Right atrium auricular region (tissue), 2 donors: ENCODE measurements around the gene MRPL41. TPM values are rescaled to one million over a fixed set of nuclear protein-coding genes. Genes with fewer than 3 reads are reported as not detected.

Experiments
- DNase-seq: peaks from one replicate; pipeline ENCODE4 v3.0.0-alpha.2; 2019; ENCODE audit warnings: low spot score
- H3K27ac ChIP-seq, 2 donors: fragments of 200-600 bp; sonication (generic); 1 replicate in 1 of 2; 2 replicates in 1 of 2; pipeline ENCODE4 v1.5.1; 2016 to 2019
- H3K27me3 ChIP-seq, 2 donors: fragments of 200-600 bp; sonication (generic); one replicate each; pipeline versions ENCODE4 v1.5.1 to v1.6.0; 2017 to 2019
- H3K36me3 ChIP-seq: fragments of 200-600 bp; sonication (generic); one replicate; pipeline ENCODE4 v1.5.1; 2016
- H3K4me1 ChIP-seq, 2 donors: fragments of 200-600 bp; sonication (generic); one replicate each; pipeline versions ENCODE4 v1.5.1 to v1.6.0; 2017 to 2019
- H3K4me3 ChIP-seq, 2 donors: fragments of 200-600 bp; sonication (generic); 1 replicate in 1 of 2; 2 replicates in 1 of 2; pipeline ENCODE4 v1.5.1; 2017 to 2019; ENCODE audit warnings: mild to moderate bottlenecking in 1 of 2, moderate library complexity in 1 of 2
- H3K9me3 ChIP-seq, 2 donors: fragments of 200-600 bp; sonication (generic); one replicate each; pipeline ENCODE4 v1.5.1; 2019
- total RNA-seq, 2 donors: library from RNA; depleted of rRNA; stranded (reverse); fragments of >200 nt; gene quantifications; one replicate each; pipeline ENCODE4 v1.1.0, GENCODE V29; 2016
- TF ChIP-seq, protein P1 (sequence below), 2 donors: fragments of 200-600 bp; sonication (generic); IDR thresholded peaks; one replicate each; pipeline ENCODE4 v1.5.1; 2019; ENCODE audit warnings: antibody characterized with exemption in 2 of 2

MRPL41 gene
- total RNA-seq, 2 donors from 2014 or later: 172 to 238 TPM

GRCh38 chr9:137582286-137582860 lies 30.7 kb downstream of the MRPL41 start:
- Histone ChIP-seq H3K27ac (no peak overlapping the region), H3K4me1 (peaks cover 0 to 19% of the 10 kb centered on the region in 2 donors), H3K27me3 (no peaks in the 10 kb centered on the region), H3K9me3 (no peaks in the 10 kb centered on the region), H3K36me3 (peaks cover 41% of the 10 kb centered on the region), H3K4me3 (no peak overlapping the region)
- DNase-seq: no peak
- TF ChIP-seq, protein P1, sequence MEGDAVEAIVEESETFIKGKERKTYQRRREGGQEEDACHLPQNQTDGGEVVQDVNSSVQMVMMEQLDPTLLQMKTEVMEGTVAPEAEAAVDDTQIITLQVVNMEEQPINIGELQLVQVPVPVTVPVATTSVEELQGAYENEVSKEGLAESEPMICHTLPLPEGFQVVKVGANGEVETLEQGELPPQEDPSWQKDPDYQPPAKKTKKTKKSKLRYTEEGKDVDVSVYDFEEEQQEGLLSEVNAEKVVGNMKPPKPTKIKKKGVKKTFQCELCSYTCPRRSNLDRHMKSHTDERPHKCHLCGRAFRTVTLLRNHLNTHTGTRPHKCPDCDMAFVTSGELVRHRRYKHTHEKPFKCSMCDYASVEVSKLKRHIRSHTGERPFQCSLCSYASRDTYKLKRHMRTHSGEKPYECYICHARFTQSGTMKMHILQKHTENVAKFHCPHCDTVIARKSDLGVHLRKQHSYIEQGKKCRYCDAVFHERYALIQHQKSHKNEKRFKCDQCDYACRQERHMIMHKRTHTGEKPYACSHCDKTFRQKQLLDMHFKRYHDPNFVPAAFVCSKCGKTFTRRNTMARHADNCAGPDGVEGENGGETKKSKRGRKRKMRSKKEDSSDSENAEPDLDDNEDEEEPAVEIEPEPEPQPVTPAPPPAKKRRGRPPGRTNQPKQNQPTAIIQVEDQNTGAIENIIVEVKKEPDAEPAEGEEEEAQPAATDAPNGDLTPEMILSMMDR (IDR thresholded peaks at IDR 0.05): peak in 1 of 2 donors; percentile 29

DNA sequence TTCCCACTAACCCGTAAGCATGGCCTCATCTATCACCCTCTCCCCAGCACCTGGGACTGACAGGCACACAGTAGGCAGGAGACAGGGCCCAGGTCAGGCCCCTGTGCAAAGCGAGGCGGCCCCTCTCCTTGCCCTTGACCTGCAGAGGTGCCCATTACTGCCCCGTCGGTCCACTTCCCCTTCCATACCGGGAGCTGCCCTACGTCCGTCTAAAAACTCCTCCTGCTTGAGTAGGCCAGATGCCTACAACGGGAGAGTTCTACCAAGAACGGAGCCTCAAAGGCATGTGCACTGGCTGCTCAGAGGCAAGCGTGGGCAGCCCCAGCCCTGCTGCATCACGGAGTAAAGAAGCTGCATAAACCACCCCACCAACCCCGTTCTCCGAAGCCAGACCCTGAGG lies 31.7 kb downstream of the MRPL41 start:
- Histone ChIP-seq H3K9me3 (no peaks in the 10 kb centered on the region), H3K27me3 (no peaks in the 10 kb centered on the region), H3K27ac (no peak overlapping the region), H3K4me3 (no peak overlapping the region), H3K4me1 (peaks cover 0 to 9% of the 10 kb centered on the region in 2 donors), H3K36me3 (peaks cover 50% of the 10 kb centered on the region)
- TF ChIP-seq, protein P1 (IDR thresholded peaks at IDR 0.05): no peak
- no peak for DNase-seq

DNA sequence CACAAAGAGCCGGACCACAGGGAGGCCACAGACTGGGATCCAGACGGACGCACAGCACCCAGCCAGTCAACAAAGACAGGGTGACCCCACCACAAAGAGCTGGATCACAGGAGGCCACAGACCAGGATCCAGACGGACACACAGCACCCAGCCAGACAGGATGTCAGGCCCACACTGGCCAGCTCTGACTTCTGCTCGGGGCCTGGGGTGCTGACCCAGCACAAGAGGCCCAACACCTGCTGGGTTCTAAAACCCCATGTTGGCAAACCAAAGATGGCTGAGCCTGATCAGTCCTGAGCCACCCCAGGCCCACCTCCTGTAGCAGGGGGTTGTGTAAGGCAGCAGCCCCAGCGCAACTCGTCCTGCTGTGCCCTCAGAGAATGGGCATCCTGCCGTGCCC lies 32.3 kb downstream of the MRPL41 start:
- H3K9me3 ChIP-seq: no peaks in the 10 kb centered on the region
- peaks cover 0 to 11% of the 10 kb centered on the region in 2 donors for H3K4me1 ChIP-seq
- no peak overlapping the region for H3K27ac ChIP-seq
- H3K36me3 ChIP-seq: peaks cover 50% of the 10 kb centered on the region
- no peak for DNase-seq
- no peak overlapping the region for H3K4me3 ChIP-seq
- no peaks in the 10 kb centered on the region for H3K27me3 ChIP-seq
- TF ChIP-seq, protein P1 (IDR thresholded peaks at IDR 0.05): no peak

GRCh38 chr9:137586854-137587253 lies 35.2 kb downstream of the MRPL41 start:
- H3K36me3 ChIP-seq: peaks cover 43% of the 10 kb centered on the region

GRCh38 chr9:137588311-137588710 lies 36.6 kb downstream of the MRPL41 start:
- Histone ChIP-seq H3K27ac (no peak overlapping the region), H3K36me3 (peaks cover 28% of the 10 kb centered on the region), H3K27me3 (no peaks in the 10 kb centered on the region), H3K4me3 (no peak overlapping the region), H3K4me1 (peaks cover 0 to 20% of the 10 kb centered on the region in 2 donors), H3K9me3 (no peaks in the 10 kb centered on the region)
- no peak for DNase-seq
- TF ChIP-seq, protein P1 (IDR thresholded peaks at IDR 0.05): no peak

More at GRCh38 chr9:137586854-137587253, 35.2 kb downstream of the MRPL41 start:
- H3K27ac ChIP-seq: no peak overlapping the region
- no peaks in the 10 kb centered on the region for H3K9me3 ChIP-seq
- H3K4me1 ChIP-seq: peaks cover 0 to 20% of the 10 kb centered on the region in 2 donors
- DNase-seq: no peak
- H3K27me3 ChIP-seq: no peaks in the 10 kb centered on the region
- TF ChIP-seq, protein P1 (IDR thresholded peaks at IDR 0.05): no peak
- H3K4me3 ChIP-seq: no peak overlapping the region

DNA sequence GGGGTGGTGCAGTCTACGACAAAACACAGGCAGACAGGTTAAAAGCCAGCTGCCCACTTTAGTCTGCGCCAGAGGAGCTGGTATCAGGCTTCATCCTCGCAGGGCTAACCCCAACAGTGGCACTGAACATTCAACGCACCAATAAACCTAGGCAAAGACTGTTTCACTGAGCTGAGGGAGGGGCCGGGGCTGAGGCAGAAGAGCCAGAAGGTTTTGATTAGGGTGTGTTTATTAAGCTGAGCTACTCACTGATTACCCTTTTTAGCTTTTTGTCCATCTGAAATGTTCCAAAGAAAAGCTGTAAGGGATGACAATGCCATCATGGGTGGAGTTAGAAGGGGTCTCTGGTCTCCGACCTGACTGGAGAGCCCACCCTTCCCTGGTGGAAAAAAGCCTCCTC lies 37.2 kb downstream of the MRPL41 start:
- peaks cover 26% of the 10 kb centered on the region for H3K36me3 ChIP-seq

More for the DNA sequence above, 37.2 kb downstream of the MRPL41 start:
- no peaks in the 10 kb centered on the region for H3K27me3 ChIP-seq
- no peak for DNase-seq
- TF ChIP-seq, protein P1 (IDR thresholded peaks at IDR 0.05): no peak
- H3K4me1 ChIP-seq: peaks cover 0 to 20% of the 10 kb centered on the region in 2 donors
- no peak overlapping the region for H3K27ac ChIP-seq
- H3K9me3 ChIP-seq: no peaks in the 10 kb centered on the region
- H3K4me3 ChIP-seq: no peak overlapping the region
